ENCODE results near the gene FOXK2. TPM values are rescaled to one million over a fixed set of nuclear protein-coding genes. Genes with fewer than 3 reads are reported as not detected.

The FOXK2 gene
- total RNA-seq, 1 experiment from 2014 or later = 107 TPM

GRCh38 chr17:82601447-82602000 lies 82.0 kb downstream of the FOXK2 start:
- Histone ChIP-seq H3K36me3 (ENCODE audit: insufficient read depth, low read length, poor library complexity, severe bottlenecking) (peaks cover 90% of the 10 kb centered on the region), H3K4me1 (ENCODE audit: insufficient read depth, low read length, poor library complexity, severe bottlenecking) (peaks cover 4% of the 10 kb centered on the region), H3K27ac (ENCODE audit: low read depth, low read length, poor library complexity, severe bottlenecking) (no peak overlapping the region), H3K9me3 (ENCODE audit: low read depth, low read length, poor library complexity, severe bottlenecking) (no peaks in the 10 kb centered on the region), H3K27me3 (replicated peaks; ENCODE audit: insufficient read depth, low read depth, low read length, poor library complexity) (no peaks in the 10 kb centered on the region), H3K4me3 (ENCODE audit: low read depth, low read length, poor library complexity, severe bottlenecking) (no peak overlapping the region)
- no peak for DNase-seq (ENCODE audit: low spot score)
- no peak for TF ChIP-seq EZH2 (IDR thresholded peaks at IDR 0.05; ENCODE audit: borderline replicate concordance, low read depth, low read length, poor library complexity, severe bottlenecking)
- TF ChIP-seq CTCF (conservative IDR thresholded peaks at IDR 0.05; ENCODE audit: low read depth, low read length) = no peak
- intact Hi-C loops (cut with micrococcal nuclease; ENCODE audit: unreplicated experiment) = no loop called here
- BruUV-seq (replicated peaks) = TSS peak; percentile 33
- ChIA-PET CTCF (no interaction called here), POLR2A (ENCODE audit: low non-redundant PET) (no interaction called here)

- POLR2A ChIA-PET (ENCODE audit: low non-redundant PET) = interaction anchor here (0.6 kb wide), 1 partner anchor 437 kb away, joined by 6 read pairs; no protein-coding TSS in a partner anchor
- TF ChIP-seq CTCF (conservative IDR thresholded peaks at IDR 0.05; ENCODE audit: low read depth, low read length) (no peak), EZH2 (IDR thresholded peaks at IDR 0.05; ENCODE audit: borderline replicate concordance, low read depth, low read length, poor library complexity, severe bottlenecking) (no peak)
- DNase-seq (ENCODE audit: low spot score) = no peak
- Histone ChIP-seq H3K27ac (ENCODE audit: low read depth, low read length, poor library complexity, severe bottlenecking) (no peak overlapping the region), H3K27me3 (replicated peaks; ENCODE audit: insufficient read depth, low read depth, low read length, poor library complexity) (no peaks in the 10 kb centered on the region), H3K4me1 (ENCODE audit: insufficient read depth, low read length, poor library complexity, severe bottlenecking) (peaks cover 4% of the 10 kb centered on the region), H3K9me3 (ENCODE audit: low read depth, low read length, poor library complexity, severe bottlenecking) (no peaks in the 10 kb centered on the region), H3K4me3 (ENCODE audit: low read depth, low read length, poor library complexity, severe bottlenecking) (no peak overlapping the region), H3K36me3 (ENCODE audit: insufficient read depth, low read length, poor library complexity, severe bottlenecking) (peaks cover 81% of the 10 kb centered on the region)
- intact Hi-C loops (cut with micrococcal nuclease; ENCODE audit: unreplicated experiment) = no loop called here
- BruUV-seq (replicated peaks) = no TSS peak
- CTCF ChIA-PET = no interaction called here
These were observed 83.0 kb downstream of the FOXK2 start for GRCh38 chr17:82602487-82602886.

- TF ChIP-seq EZH2 (IDR thresholded peaks at IDR 0.05; ENCODE audit: borderline replicate concordance, low read depth, low read length, poor library complexity, severe bottlenecking) (no peak), CTCF (conservative IDR thresholded peaks at IDR 0.05; ENCODE audit: low read depth, low read length) (no peak)
- H3K27ac ChIP-seq (ENCODE audit: low read depth, low read length, poor library complexity, severe bottlenecking) = no peak overlapping the region
- H3K9me3 ChIP-seq (ENCODE audit: low read depth, low read length, poor library complexity, severe bottlenecking) = no peaks in the 10 kb centered on the region
- BruUV-seq (replicated peaks) = no TSS peak
- peaks cover 78% of the 10 kb centered on the region for H3K36me3 ChIP-seq (ENCODE audit: insufficient read depth, low read length, poor library complexity, severe bottlenecking)
- ChIA-PET CTCF (no interaction called here), POLR2A (ENCODE audit: low non-redundant PET) (no interaction called here)
- intact Hi-C loops (cut with micrococcal nuclease; ENCODE audit: unreplicated experiment) = no loop called here
- DNase-seq (ENCODE audit: low spot score) = no peak
- no peaks in the 10 kb centered on the region for H3K27me3 ChIP-seq (replicated peaks; ENCODE audit: insufficient read depth, low read depth, low read length, poor library complexity)
- no peak overlapping the region for H3K4me3 ChIP-seq (ENCODE audit: low read depth, low read length, poor library complexity, severe bottlenecking)
- H3K4me1 ChIP-seq (ENCODE audit: insufficient read depth, low read length, poor library complexity, severe bottlenecking) = peaks cover 4% of the 10 kb centered on the region
These were observed 83.6 kb downstream of the FOXK2 start for GRCh38 chr17:82602986-82603710.
